ENCODE results near the gene COL18A1. TPM values are rescaled to one million over a fixed set of nuclear protein-coding genes. Genes with fewer than 3 reads are reported as not detected.
A peak's percentile ranks its signal among the peaks of the same experiment; 100 is the strongest.

COL18A1 gene
- polyA plus RNA-seq, 3 donors = 0.80 to 4.1 (median 1.1) TPM

DNA sequence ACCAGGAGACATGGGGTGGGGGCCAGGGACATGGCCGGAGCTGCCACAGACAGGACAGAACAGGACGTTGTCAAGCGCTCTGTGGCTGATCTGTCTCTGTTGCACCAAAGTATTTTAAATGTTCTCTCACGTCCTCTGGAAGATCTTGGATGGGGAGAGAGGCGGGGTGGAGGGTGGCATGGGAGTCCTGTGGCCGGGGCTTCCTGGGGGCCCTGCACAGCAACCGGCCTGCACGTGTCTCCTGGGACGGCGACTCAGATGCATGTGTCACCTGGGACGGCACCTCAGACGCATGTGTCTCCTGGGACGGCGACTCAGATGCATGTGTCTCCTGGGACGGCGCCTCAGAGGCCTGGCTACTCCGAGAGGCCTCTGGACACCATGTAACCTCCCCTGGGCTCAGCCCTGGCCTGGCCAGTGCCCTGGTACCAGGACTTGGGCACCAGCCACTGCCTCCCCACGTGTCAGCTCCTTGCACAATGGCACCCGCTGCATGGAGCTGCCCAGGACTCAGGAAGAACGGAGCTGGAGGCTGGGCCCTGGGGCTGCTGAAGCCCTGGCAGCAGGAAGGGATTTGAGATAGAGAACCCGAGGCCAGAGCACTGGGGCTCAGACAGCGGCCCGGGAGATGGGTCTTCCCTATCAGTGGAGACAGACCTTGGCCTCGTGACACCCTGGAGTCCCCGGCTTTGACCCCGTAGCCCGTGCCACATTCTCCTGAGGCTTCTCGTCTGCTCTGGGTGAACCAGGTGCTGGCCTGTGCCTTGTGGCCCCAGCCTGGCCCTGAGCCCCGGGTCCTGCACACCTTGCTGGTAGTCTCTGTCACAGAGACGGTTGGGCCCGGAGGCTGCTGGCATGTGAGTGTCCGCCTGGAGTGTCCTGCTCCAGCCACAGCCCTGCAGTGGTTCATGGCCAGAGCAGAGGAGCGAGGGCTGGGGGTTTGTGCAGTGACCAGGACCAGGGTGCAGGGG lies 152.0 kb downstream of the COL18A1 start:
- H3K4me1 Mint-ChIP-seq = peaks cover 18% of the 10 kb centered on the region
- 89% methylated on average over 33 of the region's 33 CpGs for WGBS (ENCODE audit: insufficient coverage)
- H3K9me3 Mint-ChIP-seq = peaks cover 0 to 3% (median 0%) of the 10 kb centered on the region in 7 donors
- Histone ChIP-seq H3K4me3 (replicated peaks in 1 of 3; ENCODE audit: low read depth in 2 of 3, low read length in 3 of 3) (no peak overlapping the region), H3K9ac (ENCODE audit: insufficient read depth, low read length, poor library complexity, severe bottlenecking) (no peak overlapping the region), H3K36me3 (replicated peaks in 1 of 2; ENCODE audit: control insufficient read depth in 1 of 2, insufficient read depth in 2 of 2, low read length in 2 of 2) (no peaks in the 10 kb centered on the region), H3K27me3 (ENCODE audit: control insufficient read depth in 2 of 2, insufficient read depth in 2 of 2, low read length in 2 of 2) (no peaks in the 10 kb centered on the region), H3K4me1 (ENCODE audit: control insufficient read depth in 1 of 2, insufficient read depth in 2 of 2, low read length in 2 of 2) (peaks cover 20 to 22% of the 10 kb centered on the region in 2 donors), H3K9me3 (replicated peaks in 1 of 2; ENCODE audit: control insufficient read depth in 1 of 2, insufficient read depth in 1 of 2, low read length in 2 of 2) (no peaks in the 10 kb centered on the region), H3K79me2 (ENCODE audit: insufficient read depth, low read length) (peaks cover 12% of the 10 kb centered on the region), H3K27ac (ENCODE audit: low read depth in 1 of 2, low read length in 2 of 2) (no peak overlapping the region), H4K20me1 (ENCODE audit: insufficient read depth, low read length) (no peaks in the 10 kb centered on the region), H2AFZ (ENCODE audit: insufficient read depth, low read depth, low read length, poor library complexity, severe bottlenecking) (no peak overlapping the region), H3K4me2 (replicated peaks; ENCODE audit: extremely low read depth, low read length, poor library complexity, severe bottlenecking) (no peak overlapping the region)
- DNase-seq = no peak
- intact Hi-C loops (cut with micrococcal nuclease) = loop anchor here (2.0 to 10.0 kb wide), 5 partner anchors 35 to 262 kb away; partner anchors contain the start of gene PCBP3 (in 1 of the 2)
- peak overlapping the region in 1 of 7 donors; percentile 15 for H3K27ac Mint-ChIP-seq
- H3K36me3 Mint-ChIP-seq = no peaks in the 10 kb centered on the region
- TF ChIP-seq, protein P1, sequence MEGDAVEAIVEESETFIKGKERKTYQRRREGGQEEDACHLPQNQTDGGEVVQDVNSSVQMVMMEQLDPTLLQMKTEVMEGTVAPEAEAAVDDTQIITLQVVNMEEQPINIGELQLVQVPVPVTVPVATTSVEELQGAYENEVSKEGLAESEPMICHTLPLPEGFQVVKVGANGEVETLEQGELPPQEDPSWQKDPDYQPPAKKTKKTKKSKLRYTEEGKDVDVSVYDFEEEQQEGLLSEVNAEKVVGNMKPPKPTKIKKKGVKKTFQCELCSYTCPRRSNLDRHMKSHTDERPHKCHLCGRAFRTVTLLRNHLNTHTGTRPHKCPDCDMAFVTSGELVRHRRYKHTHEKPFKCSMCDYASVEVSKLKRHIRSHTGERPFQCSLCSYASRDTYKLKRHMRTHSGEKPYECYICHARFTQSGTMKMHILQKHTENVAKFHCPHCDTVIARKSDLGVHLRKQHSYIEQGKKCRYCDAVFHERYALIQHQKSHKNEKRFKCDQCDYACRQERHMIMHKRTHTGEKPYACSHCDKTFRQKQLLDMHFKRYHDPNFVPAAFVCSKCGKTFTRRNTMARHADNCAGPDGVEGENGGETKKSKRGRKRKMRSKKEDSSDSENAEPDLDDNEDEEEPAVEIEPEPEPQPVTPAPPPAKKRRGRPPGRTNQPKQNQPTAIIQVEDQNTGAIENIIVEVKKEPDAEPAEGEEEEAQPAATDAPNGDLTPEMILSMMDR (IDR thresholded peaks at IDR 0.05) = no peak
- peaks cover 7 to 22% (median 9%) of the 10 kb centered on the region in 3 donors for H3K27me3 Mint-ChIP-seq (ENCODE audit: low read depth in 3 of 3)
- no peak overlapping the region for H3K4me3 Mint-ChIP-seq

DNA sequence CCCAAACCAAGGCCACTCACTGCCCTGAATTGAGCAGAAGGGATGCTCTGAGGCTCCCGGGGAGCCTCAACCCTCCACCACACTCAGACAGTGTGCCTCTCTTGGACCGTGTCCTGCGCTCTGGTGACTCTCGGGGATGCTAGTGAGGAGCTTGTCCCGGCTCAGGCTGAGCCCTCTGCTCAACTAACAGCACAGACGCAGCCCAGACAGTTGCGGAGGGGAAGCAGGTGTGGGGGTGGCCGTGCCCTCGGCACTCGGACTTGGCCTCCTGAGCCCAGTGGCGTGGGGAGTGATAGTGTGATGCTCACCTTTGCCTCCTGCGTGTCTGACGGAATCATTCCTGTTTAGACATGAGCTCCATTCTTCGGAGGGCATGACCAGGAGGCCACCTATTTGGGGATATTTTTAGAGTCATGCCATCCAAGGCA lies 152.7 kb downstream of the COL18A1 start:
- TF ChIP-seq, protein P1 (IDR thresholded peaks at IDR 0.05) = no peak
- Histone ChIP-seq H3K27ac (ENCODE audit: low read depth in 1 of 2, low read length in 2 of 2) (no peak overlapping the region), H3K4me2 (replicated peaks; ENCODE audit: extremely low read depth, low read length, poor library complexity, severe bottlenecking) (no peak overlapping the region), H4K20me1 (ENCODE audit: insufficient read depth, low read length) (no peaks in the 10 kb centered on the region), H3K27me3 (ENCODE audit: control insufficient read depth in 2 of 2, insufficient read depth in 2 of 2, low read length in 2 of 2) (peaks cover 4 to 5% of the 10 kb centered on the region in 2 donors), H3K9me3 (replicated peaks in 1 of 2; ENCODE audit: control insufficient read depth in 1 of 2, insufficient read depth in 1 of 2, low read length in 2 of 2) (no peaks in the 10 kb centered on the region), H3K79me2 (ENCODE audit: insufficient read depth, low read length) (peaks cover 10% of the 10 kb centered on the region), H2AFZ (ENCODE audit: insufficient read depth, low read depth, low read length, poor library complexity, severe bottlenecking) (no peak overlapping the region), H3K9ac (ENCODE audit: insufficient read depth, low read length, poor library complexity, severe bottlenecking) (no peak overlapping the region), H3K36me3 (replicated peaks in 1 of 2; ENCODE audit: control insufficient read depth in 1 of 2, insufficient read depth in 2 of 2, low read length in 2 of 2) (no peaks in the 10 kb centered on the region), H3K4me3 (replicated peaks in 1 of 3; ENCODE audit: low read depth in 2 of 3, low read length in 3 of 3) (no peak overlapping the region), H3K4me1 (ENCODE audit: control insufficient read depth in 1 of 2, insufficient read depth in 2 of 2, low read length in 2 of 2) (peaks cover 13 to 15% of the 10 kb centered on the region in 2 donors)
- Mint-ChIP-seq H3K27ac (no peak overlapping the region), H3K9me3 (peaks cover 0 to 3% (median 0%) of the 10 kb centered on the region in 7 donors), H3K4me1 (peaks cover 13% of the 10 kb centered on the region), H3K4me3 (no peak overlapping the region), H3K27me3 (ENCODE audit: low read depth in 3 of 3) (peaks cover 11 to 29% (median 12%) of the 10 kb centered on the region in 3 donors), H3K36me3 (no peaks in the 10 kb centered on the region)
- no peak for DNase-seq
- WGBS (ENCODE audit: insufficient coverage) = 97% methylated on average over 12 of the region's 14 CpGs
- intact Hi-C loops (cut with micrococcal nuclease) = loop anchor here (2.0 to 10.0 kb wide), 6 partner anchors 35 to 261 kb away; partner anchors contain the start of gene PCBP3 (in 1 of the 2)

All from CD14-positive monocyte (primary cell).